H1 (cell line): ENCODE data around the gene ASTN1. TPM values are rescaled to one million over a fixed set of nuclear protein-coding genes. Genes with fewer than 3 reads are reported as not detected.

Source experiments
- CBX5 ChIP-seq: fragments of 300-800, 300-1000 bp; sonication (generic); IDR thresholded peaks from 2 replicates; pipeline ENCODE4 v1.7.1; 2016; ENCODE audit warnings: antibody characterized with exemption, low read length, low read depth
- CHD2 ChIP-seq: IDR thresholded peaks from 2 replicates; pipeline ENCODE4 v1.6.1; 2012; ENCODE audit warnings: low read length, improper control_type of control experiment
- NRF1 ChIP-seq: IDR thresholded peaks from 2 replicates; pipeline ENCODE4 v1.6.1; 2011; ENCODE audit warnings: mild to moderate bottlenecking, low read depth, low read length, improper control_type of control experiment
- POLR2A ChIP-seq, 2 experiments: IDR thresholded peaks; 1 replicate in 1 of 2; 2 replicates in 1 of 2; pipeline ENCODE4 v1.6.1; 2011; ENCODE audit warnings: low read depth in 2 of 2, low read length in 2 of 2, mild to moderate bottlenecking in 2 of 2; ENCODE audit errors: control extremely low read depth in 1 of 2
- SIN3A ChIP-seq, 2 experiments: IDR thresholded peaks in 1 of 2; conservative IDR thresholded peaks in 1 of 2; 2 replicates each; pipeline ENCODE4 v1.6.1; 2011 to 2012; ENCODE audit warnings: low read length in 2 of 2, improper control_type of control experiment in 1 of 2, low read depth in 1 of 2, mild to moderate bottlenecking in 1 of 2
- ZNF274 ChIP-seq: IDR thresholded peaks from 2 replicates; pipeline ENCODE4 v1.7.0; 2012; ENCODE audit warnings: low read length, borderline replicate concordance; ENCODE audit errors: extremely low read depth
- polyA plus RNA-seq, 7 experiments: library from polyadenylated mRNA; depleted of rRNA in 3 of 7; stranded (reverse) in 5 of 7; unstranded in 2 of 7; fragments of >200 nt in 5 of 7; fragments of 200-250 nt in 2 of 7; gene quantifications; 1 replicate in 5 of 7; 2 replicates in 1 of 7; 4 replicates in 1 of 7; pipeline versions ENCODE4 v1.2.1 to v1.2.3, GENCODE V29; 2011 to 2013; ENCODE audit warnings: missing spikeins in 2 of 7, mixed read lengths in 2 of 7
- total RNA-seq: library from RNA; stranded (reverse); fragmentation: NEBNext Ultra II Directional; extraction: Animal tissue kit (Norgen Biotek cat#: 25700); gene quantifications from 2 replicates; pipeline ENCODE4 v1.2.1, GENCODE V29; 2021

Gene ASTN1
- total and polyA plus RNA-seq, 2 of the 8 experiments (the other 6 are each of a cell fraction or from before 2014, with no cell fraction given), result 2.9 to 4.1 TPM

DNA sequence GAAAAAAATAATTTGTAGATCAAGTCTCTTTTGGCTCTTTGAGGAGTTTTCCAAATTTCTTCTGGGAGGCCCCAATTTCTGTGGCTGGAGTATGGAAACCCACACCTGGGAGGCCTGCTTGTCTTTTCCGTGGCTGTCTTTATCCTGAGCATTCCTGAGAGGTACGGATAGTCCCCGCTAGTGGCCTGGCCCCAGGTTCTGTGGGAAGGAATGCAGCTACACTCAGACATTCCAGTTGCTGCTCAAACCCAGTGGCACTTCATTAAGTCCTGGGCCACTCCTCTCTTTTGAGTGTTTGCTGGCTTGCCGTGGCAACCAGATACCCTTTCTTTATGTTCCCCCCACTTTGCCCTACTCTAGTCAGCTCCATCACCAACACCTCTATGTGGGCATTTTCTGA is 310.4 kb downstream of the ASTN1 start (continued):
- no peak for TF ChIP-seq ZNF274
- no peak for TF ChIP-seq CBX5
- TF ChIP-seq SIN3A (conservative IDR thresholded peaks at IDR 0.05 in 1 of 2, IDR thresholded peaks at IDR 0.05 in 1 of 2; ENCODE audit: low read depth in 1 of 2, low read length in 2 of 2), result no peak
- TF ChIP-seq CHD2, result no peak
- no peak for TF ChIP-seq POLR2A (IDR thresholded peaks at IDR 0.05; ENCODE audit: control extremely low read depth in 1 of 2, low read depth in 2 of 2, low read length in 2 of 2)
- TF ChIP-seq NRF1, result no peak
